Prostate gland (tissue), 2 donors: ENCODE measurements around the gene HPCAL4. TPM values are rescaled to one million over a fixed set of nuclear protein-coding genes. Genes with fewer than 3 reads are reported as not detected.

ENCODE experiments used
- DNase-seq: peaks from one replicate; pipeline ENCODE4 v3.0.0-alpha.2; 2019; ENCODE audit warnings: low spot score
- H3K27ac ChIP-seq, 2 donors: fragments of 200-600 bp; sonication (generic); 2 replicates each; pipeline ENCODE4 v1.5.1; 2017 to 2019
- H3K27me3 ChIP-seq: fragments of 200-600 bp; sonication (generic); replicated peaks from 2 replicates; pipeline ENCODE4 v1.5.1; 2019; ENCODE audit not compliant: insufficient read depth
- H3K36me3 ChIP-seq, 2 donors: fragments of 200-600 bp; sonication (generic); 1 replicate in 1 of 2; 2 replicates in 1 of 2; pipeline versions ENCODE4 v1.5.1 to v1.8.1; 2017 to 2019
- H3K4me1 ChIP-seq: fragments of 200-600 bp; sonication (generic); replicated peaks from 2 replicates; pipeline ENCODE4 v1.5.1; 2019
- H3K4me3 ChIP-seq, 2 donors: fragments of 200-600 bp; sonication (generic); 2 replicates each; pipeline ENCODE4 v1.5.1; 2017 to 2019
- H3K9me3 ChIP-seq: fragments of 200-600 bp; sonication (generic); 2 replicates; pipeline ENCODE4 v1.5.1; 2017
- POLR2A ChIP-seq: fragments of 450-650 bp; IDR thresholded peaks from one replicate; pipeline ENCODE4 v1.6.1; 2016; ENCODE audit warnings: antibody characterized with exemption, mild to moderate bottlenecking
- POLR2AphosphoS5 ChIP-seq: sonication (generic); formaldehyde crosslinking; IDR thresholded peaks from one replicate; pipeline ENCODE4 v1.6.1; 2017; ENCODE audit warnings: antibody characterized with exemption
- WGBS: methylation state at CpG from one replicate; pipeline ENCODE4 v1.1.5; 2018; 5-methylcytosine and 5-hydroxymethylcytosine counted together
- intact Hi-C: fragments of 100-400 bp; cut with DNase I; formaldehyde crosslinking; loops from one replicate; pipeline ENCODE4 v1.14.2; 2022
- total RNA-seq, 2 donors: library from RNA; depleted of rRNA; stranded (reverse); fragments of >200 nt; gene quantifications; one replicate each; pipeline ENCODE4 v1.1.0, GENCODE V29; 2016
- TF ChIP-seq, protein P1 (sequence below), 4 experiments: fragments of 200-600 bp in 2 of 4; fragments of 450-650 bp in 2 of 4; sonication (generic) in 2 of 4; IDR thresholded peaks; 1 replicate in 3 of 4; 2 replicates in 1 of 4; pipeline ENCODE4 v1.5.1; 2016 to 2019; ENCODE audit warnings: antibody characterized with exemption in 4 of 4, mild to moderate bottlenecking in 2 of 4, moderate library complexity in 2 of 4

Gene HPCAL4
- total RNA-seq, 2 donors from 2014 or later: 4.9 TPM; not detected in 1

DNA sequence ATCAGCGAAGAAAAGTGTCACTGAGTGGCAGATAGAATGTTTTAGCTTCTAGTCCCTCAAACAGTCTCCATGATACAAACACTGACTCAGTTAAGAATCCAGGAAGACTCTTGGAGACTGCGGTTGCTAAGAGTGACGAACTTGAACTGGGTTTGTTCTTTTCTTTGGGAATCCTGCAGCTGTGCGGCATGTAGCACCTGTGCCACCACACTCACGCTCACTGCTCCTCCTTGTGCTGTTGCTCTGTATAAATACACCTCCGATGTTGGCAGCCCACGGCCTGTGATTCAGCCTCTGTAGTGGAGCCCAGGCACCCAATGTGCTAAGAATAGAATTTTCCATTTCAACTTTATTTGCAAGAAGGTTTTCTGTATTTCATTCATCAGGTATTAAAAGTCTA lies 41.9 kb upstream of the HPCAL4 start:
- H3K4me1 ChIP-seq: no peaks in the 10 kb centered on the region
- H3K4me3 ChIP-seq: no peak overlapping the region
- intact Hi-C loops: no loop called here
- no peak for DNase-seq
- H3K27ac ChIP-seq: no peak overlapping the region
- H3K9me3 ChIP-seq: no peaks in the 10 kb centered on the region
- 31% methylated on average over 7 of the region's 7 CpGs for WGBS
- H3K36me3 ChIP-seq: no peaks in the 10 kb centered on the region
- H3K27me3 ChIP-seq: no peaks in the 10 kb centered on the region
- TF ChIP-seq POLR2AphosphoS5 (no peak), POLR2A (no peak)
- TF ChIP-seq, protein P1, sequence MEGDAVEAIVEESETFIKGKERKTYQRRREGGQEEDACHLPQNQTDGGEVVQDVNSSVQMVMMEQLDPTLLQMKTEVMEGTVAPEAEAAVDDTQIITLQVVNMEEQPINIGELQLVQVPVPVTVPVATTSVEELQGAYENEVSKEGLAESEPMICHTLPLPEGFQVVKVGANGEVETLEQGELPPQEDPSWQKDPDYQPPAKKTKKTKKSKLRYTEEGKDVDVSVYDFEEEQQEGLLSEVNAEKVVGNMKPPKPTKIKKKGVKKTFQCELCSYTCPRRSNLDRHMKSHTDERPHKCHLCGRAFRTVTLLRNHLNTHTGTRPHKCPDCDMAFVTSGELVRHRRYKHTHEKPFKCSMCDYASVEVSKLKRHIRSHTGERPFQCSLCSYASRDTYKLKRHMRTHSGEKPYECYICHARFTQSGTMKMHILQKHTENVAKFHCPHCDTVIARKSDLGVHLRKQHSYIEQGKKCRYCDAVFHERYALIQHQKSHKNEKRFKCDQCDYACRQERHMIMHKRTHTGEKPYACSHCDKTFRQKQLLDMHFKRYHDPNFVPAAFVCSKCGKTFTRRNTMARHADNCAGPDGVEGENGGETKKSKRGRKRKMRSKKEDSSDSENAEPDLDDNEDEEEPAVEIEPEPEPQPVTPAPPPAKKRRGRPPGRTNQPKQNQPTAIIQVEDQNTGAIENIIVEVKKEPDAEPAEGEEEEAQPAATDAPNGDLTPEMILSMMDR (IDR thresholded peaks at IDR 0.05): no peak

DNA sequence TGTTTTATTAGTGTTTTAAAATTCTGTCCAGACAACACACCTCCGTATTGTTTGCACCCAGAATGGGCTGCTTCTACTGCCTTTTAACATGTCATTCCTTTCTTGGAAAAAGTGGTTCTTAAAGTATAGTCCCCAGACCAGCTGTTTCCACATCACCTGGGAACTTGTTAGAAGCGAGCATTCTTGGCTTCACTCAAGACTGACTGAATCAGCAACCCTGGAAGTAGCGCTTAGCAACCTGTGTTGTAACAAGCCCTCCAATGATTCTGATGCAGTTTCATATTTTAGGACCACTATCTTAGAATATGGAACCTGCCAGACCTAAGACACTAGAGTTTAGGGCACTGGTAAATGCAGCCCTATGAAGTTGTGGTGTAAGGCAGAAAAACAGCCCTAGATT lies 41.5 kb upstream of the HPCAL4 start:
- no peak for DNase-seq
- Histone ChIP-seq H3K27ac (no peak overlapping the region), H3K4me3 (no peak overlapping the region), H3K4me1 (no peaks in the 10 kb centered on the region), H3K36me3 (no peaks in the 10 kb centered on the region), H3K27me3 (peaks cover 2% of the 10 kb centered on the region), H3K9me3 (no peaks in the 10 kb centered on the region)
- intact Hi-C loops: no loop called here
- 36% methylated on average over 3 of the region's 3 CpGs for WGBS
- TF ChIP-seq, protein P1 (IDR thresholded peaks at IDR 0.05): no peak
- TF ChIP-seq POLR2A (no peak), POLR2AphosphoS5 (no peak)

DNA sequence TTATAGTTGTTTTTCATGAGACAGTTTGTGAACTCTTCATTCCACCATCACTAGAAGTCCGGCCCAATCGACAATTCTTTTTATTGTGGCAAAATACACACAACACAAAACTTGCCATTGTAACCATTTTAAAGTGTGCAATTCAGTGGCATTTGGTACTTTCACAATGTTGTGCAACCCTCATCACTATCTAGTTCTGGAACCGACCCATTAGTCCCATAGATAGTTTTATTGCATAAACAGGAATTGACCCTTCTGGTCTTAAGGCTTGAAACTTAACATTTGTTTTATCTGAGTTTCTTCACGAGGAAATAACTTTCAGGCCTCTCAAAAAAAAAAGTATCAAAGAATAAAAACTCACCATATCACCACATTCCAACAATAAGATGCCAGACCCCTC lies 38.6 kb upstream of the HPCAL4 start:
- Histone ChIP-seq H3K9me3 (no peaks in the 10 kb centered on the region), H3K27me3 (peaks cover 5% of the 10 kb centered on the region), H3K4me3 (no peak overlapping the region), H3K27ac (no peak overlapping the region), H3K36me3 (no peaks in the 10 kb centered on the region), H3K4me1 (no peaks in the 10 kb centered on the region)
- 39% methylated on average over 4 of the region's 4 CpGs for WGBS
- intact Hi-C loops: no loop called here
- TF ChIP-seq POLR2AphosphoS5 (no peak), POLR2A (no peak)
- TF ChIP-seq, protein P1 (IDR thresholded peaks at IDR 0.05): no peak
- no peak for DNase-seq

DNA sequence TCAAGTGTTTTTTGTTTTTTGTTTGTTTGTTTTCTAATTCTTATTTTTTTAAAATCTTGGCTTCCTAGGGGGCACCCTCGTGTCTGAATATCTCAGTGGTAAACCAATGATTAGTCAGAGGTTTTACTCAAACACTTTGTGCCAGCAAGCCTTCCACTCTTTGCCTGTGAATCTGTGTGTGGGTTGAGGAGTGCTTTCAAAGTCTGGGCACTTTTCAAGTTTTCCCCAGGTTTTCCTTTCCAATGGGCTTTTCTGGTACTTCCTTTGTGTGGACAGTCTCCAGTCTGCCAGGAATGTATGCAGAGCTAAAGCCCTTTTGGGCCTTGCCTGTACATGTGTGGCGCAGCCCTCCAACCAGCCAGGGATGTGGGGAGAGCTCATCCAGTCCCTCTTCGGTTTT lies 37.8 kb upstream of the HPCAL4 start:
- Histone ChIP-seq H3K9me3 (no peaks in the 10 kb centered on the region), H3K4me3 (no peak overlapping the region), H3K4me1 (no peaks in the 10 kb centered on the region), H3K27ac (no peak overlapping the region), H3K36me3 (no peaks in the 10 kb centered on the region), H3K27me3 (peaks cover 5% of the 10 kb centered on the region)
- no peak for DNase-seq
- 50% methylated on average over 3 of the region's 3 CpGs for WGBS
- no peak for TF ChIP-seq POLR2AphosphoS5
- TF ChIP-seq, protein P1 (IDR thresholded peaks at IDR 0.05): no peak
- TF ChIP-seq POLR2A: no peak
- intact Hi-C loops: no loop called here

DNA sequence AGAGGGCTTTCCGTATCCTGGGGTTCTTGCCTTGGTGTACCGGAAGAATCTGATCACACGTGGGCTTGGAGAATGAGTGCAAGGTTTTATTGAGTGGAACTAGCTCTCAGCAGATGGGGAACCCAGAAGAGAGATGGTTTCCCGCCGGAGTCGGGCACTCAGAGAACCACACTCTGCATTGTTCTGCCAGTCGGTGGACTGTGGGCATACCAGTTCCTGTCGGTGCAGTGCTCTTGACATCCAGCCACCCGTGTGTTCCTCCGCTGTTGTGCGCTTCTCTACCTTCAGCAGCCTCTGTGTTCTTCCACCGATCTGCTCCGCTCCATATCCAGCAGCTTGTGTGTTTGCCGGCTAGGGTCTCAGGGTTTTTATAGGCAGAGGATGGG lies 36.7 kb upstream of the HPCAL4 start:
- no peaks in the 10 kb centered on the region for H3K9me3 ChIP-seq
- no peaks in the 10 kb centered on the region for H3K36me3 ChIP-seq
- no peak overlapping the region for H3K27ac ChIP-seq
- H3K4me1 ChIP-seq: no peaks in the 10 kb centered on the region
- H3K4me3 ChIP-seq: no peak overlapping the region
- 67% methylated on average over 14 of the region's 14 CpGs for WGBS
- intact Hi-C loops: no loop called here
- H3K27me3 ChIP-seq: peaks cover 5% of the 10 kb centered on the region
- no peak for TF ChIP-seq POLR2AphosphoS5
- no peak for TF ChIP-seq POLR2A
- TF ChIP-seq, protein P1 (IDR thresholded peaks at IDR 0.05): no peak
- DNase-seq: no peak
